Measurements from ENCODE around the gene KCNK18. TPM values are rescaled to one million over a fixed set of nuclear protein-coding genes. Genes with fewer than 3 reads are reported as not detected.
"Not testable (repeated sequence)": the region's sequence is repeated elsewhere in the genome, so short reads cannot be mapped to it uniquely, and the experiment has no call there.

Gene KCNK18
- total RNA-seq, 4 donors from 2014 or later, result not detected

- intact Hi-C loops (cut with DNase I; ENCODE audit: low total_unique reads), result loop anchor here (10.0 kb wide), 1 partner anchor 91 kb away; no protein-coding TSS in a partner anchor
- 87 to 89% methylated on average over 7 of the region's 7 CpGs for WGBS, 2 donors
- no peak overlapping the region for H3K4me3 ChIP-seq (ENCODE audit: low read depth, poor library complexity, severe bottlenecking)
- TF ChIP-seq CTCF (IDR thresholded peaks at IDR 0.05) (no peak), POLR2A (IDR thresholded peaks at IDR 0.05) (no peak)
- no peak for DNase-seq (ENCODE audit: low spot score in 2 of 2)
These were observed 26.6 kb downstream of the KCNK18 start for GRCh38 chr10:117223693-117224430.

GRCh38 chr10:117224881-117225280 lies 27.6 kb downstream of the KCNK18 start:
- intact Hi-C loops (cut with DNase I; ENCODE audit: low total_unique reads), result loop anchor here (10.0 kb wide), 1 partner anchor 90 kb away; no protein-coding TSS in a partner anchor
- WGBS, 2 donors, result 80 to 82% methylated on average over 3 of the region's 3 CpGs
- TF ChIP-seq CTCF (IDR thresholded peaks at IDR 0.05), result no peak
- TF ChIP-seq POLR2A (IDR thresholded peaks at IDR 0.05), result no peak
- no peak overlapping the region for H3K4me3 ChIP-seq (ENCODE audit: low read depth, poor library complexity, severe bottlenecking)
- DNase-seq (ENCODE audit: low spot score in 2 of 2), result no peak

- no peak overlapping the region for H3K4me3 ChIP-seq (ENCODE audit: low read depth, poor library complexity, severe bottlenecking)
- 32 to 35% methylated on average over 10 of the region's 10 CpGs for WGBS, 2 donors
- no peak for DNase-seq (ENCODE audit: low spot score in 2 of 2)
- intact Hi-C loops (cut with DNase I; ENCODE audit: low total_unique reads), result loop anchor here (10.0 kb wide), 1 partner anchor 88 kb away; no protein-coding TSS in a partner anchor
- TF ChIP-seq CTCF (IDR thresholded peaks at IDR 0.05) (no peak), POLR2A (IDR thresholded peaks at IDR 0.05) (no peak)
These were observed 29.6 kb downstream of the KCNK18 start for GRCh38 chr10:117226813-117227451.

- no peak overlapping the region for H3K4me3 ChIP-seq (ENCODE audit: low read depth, poor library complexity, severe bottlenecking)
- TF ChIP-seq CTCF (IDR thresholded peaks at IDR 0.05) (no peak), POLR2A (IDR thresholded peaks at IDR 0.05) (no peak)
- intact Hi-C loops (cut with DNase I; ENCODE audit: low total_unique reads), result loop anchor here (10.0 kb wide), 1 partner anchor 87 kb away; no protein-coding TSS in a partner anchor
- DNase-seq (ENCODE audit: low spot score in 2 of 2), result no peak
These were observed 30.9 kb downstream of the KCNK18 start for GRCh38 chr10:117228210-117228609.

- DNase-seq (ENCODE audit: low spot score in 2 of 2); intact Hi-C loops (cut with DNase I; ENCODE audit: low total_unique reads): not testable (repeated sequence)
- 94 to 95% methylated on average over 4 of the region's 4 CpGs for WGBS, 2 donors
These were observed 32.8 kb downstream of the KCNK18 start for GRCh38 chr10:117230107-117230506.

GRCh38 chr10:117237401-117237991 lies 40.2 kb downstream of the KCNK18 start:
- 83 to 84% methylated on average over 5 of the region's 5 CpGs for WGBS, 2 donors
- intact Hi-C loops (cut with DNase I; ENCODE audit: low total_unique reads), result no loop called here

More at GRCh38 chr10:117230107-117230506, 32.8 kb downstream of the KCNK18 start:
- H3K4me3 ChIP-seq (ENCODE audit: low read depth, poor library complexity, severe bottlenecking), result not testable (repeated sequence)

More at GRCh38 chr10:117237401-117237991, 40.2 kb downstream of the KCNK18 start:
- H3K4me3 ChIP-seq (ENCODE audit: low read depth, poor library complexity, severe bottlenecking), result no peak overlapping the region
- DNase-seq (ENCODE audit: low spot score in 2 of 2), result no peak
- TF ChIP-seq CTCF (IDR thresholded peaks at IDR 0.05) (no peak), POLR2A (IDR thresholded peaks at IDR 0.05) (no peak)
